Caco-2 (cell line): ENCODE measurements around the gene STRN. TPM values are rescaled to one million over a fixed set of nuclear protein-coding genes. Genes with fewer than 3 reads are reported as not detected.

ENCODE experiments used
- BruUV-seq: library from RNA; stranded (reverse); fragments of 400-500 nt; replicated peaks from 2 replicates; lab custom pipeline; 2021; lab: Mats Ljungman, UMichigan
- CTCF ChIA-PET: fragments of 300-600 bp; sonication (Branson Sonifier 250); formaldehyde crosslinking; loops from one replicate; lab custom pipeline; 2022; ENCODE audit warnings: antibody characterized with exemption; lab: Charles Lee
- POLR2A ChIA-PET: fragments of 300-600 bp; sonication (Branson Sonifier 250); formaldehyde crosslinking; loops from one replicate; lab custom pipeline; 2022; ENCODE audit warnings: antibody characterized with exemption; lab: Charles Lee
- DNase-seq, 2 experiments: peaks; one replicate each; pipeline versions ENCODE4 v3.0.0 to v3.0.0-alpha.2; 2020 to 2022
- H3K27me3 ChIP-seq: replicated peaks from 2 replicates; pipeline ENCODE4 v1.6.0; 2011; ENCODE audit warnings: low read length; ENCODE audit not compliant: control insufficient read depth, insufficient read depth
- H3K36me3 ChIP-seq: 2 replicates; pipeline ENCODE4 v1.5.1; 2011; ENCODE audit warnings: low read length; ENCODE audit not compliant: control insufficient read depth, insufficient read depth
- H3K4me1 ChIP-seq: fragments of 250-450 bp; sonication (Bioruptor Pico); 2 replicates; pipeline ENCODE4 v1.5.1; 2020; ENCODE audit warnings: mild to moderate bottlenecking
- H3K4me3 ChIP-seq: 2 replicates; pipeline ENCODE4 v1.5.1; 2011; ENCODE audit warnings: low read depth, mild to moderate bottlenecking, control low read depth, low read length
- H3K9me3 ChIP-seq: fragments of 250-450 bp; sonication (Bioruptor Pico); 2 replicates; pipeline ENCODE4 v1.5.1; 2020; ENCODE audit warnings: mild to moderate bottlenecking, moderate library complexity
- H3K27ac Mint-ChIP-seq: one replicate; pipeline ENCODE4 v1.8.0; 2022; ENCODE audit warnings: mixed read lengths; ENCODE audit not compliant: unreplicated experiment
- H3K27me3 Mint-ChIP-seq: one replicate; pipeline ENCODE4 v1.8.0; 2022; ENCODE audit warnings: mixed read lengths; ENCODE audit not compliant: insufficient read depth, unreplicated experiment
- H3K36me3 Mint-ChIP-seq: one replicate; pipeline ENCODE4 v1.8.0; 2022; ENCODE audit warnings: mild to moderate bottlenecking, mixed read lengths; ENCODE audit not compliant: insufficient read depth, unreplicated experiment
- H3K4me1 Mint-ChIP-seq: one replicate; pipeline ENCODE4 v1.8.0; 2022; ENCODE audit warnings: low read depth, mixed read lengths; ENCODE audit not compliant: unreplicated experiment
- H3K4me3 Mint-ChIP-seq: one replicate; pipeline ENCODE4 v1.8.0; 2022; ENCODE audit warnings: mild to moderate bottlenecking, moderate library complexity, mixed read lengths; ENCODE audit not compliant: unreplicated experiment
- H3K9me3 Mint-ChIP-seq: one replicate; pipeline ENCODE4 v1.8.0; 2022; ENCODE audit warnings: mixed read lengths; ENCODE audit not compliant: unreplicated experiment
- intact Hi-C: fragments of 100-400 bp; cut with micrococcal nuclease; formaldehyde crosslinking; loops from one replicate; pipeline ENCODE4 v1.10.0; 2022; ENCODE audit not compliant: unreplicated experiment
- total RNA-seq: library from RNA; stranded (reverse); gene quantifications from 2 replicates; pipeline ENCODE4 v1.2.3, GENCODE V29; 2022
- TF ChIP-seq, protein P1 (sequence below), 2 experiments: fragments of 200-600 bp in 1 of 2; IDR thresholded peaks; 1 replicate in 1 of 2; 2 replicates in 1 of 2; pipeline versions ENCODE4 v1.5.1 to v1.8.0; 2011 to 2022; ENCODE audit warnings: antibody characterized with exemption in 1 of 2, control low read depth in 1 of 2, inconsistent platforms in 1 of 2, low read depth in 1 of 2, low read length in 1 of 2, mild to moderate bottlenecking in 1 of 2, moderate library complexity in 1 of 2; ENCODE audit not compliant: insufficient read depth in 1 of 2, severe bottlenecking in 1 of 2, unreplicated experiment in 1 of 2

STRN gene
- total RNA-seq, 1 experiment from 2014 or later, result 36.8 TPM

DNA sequence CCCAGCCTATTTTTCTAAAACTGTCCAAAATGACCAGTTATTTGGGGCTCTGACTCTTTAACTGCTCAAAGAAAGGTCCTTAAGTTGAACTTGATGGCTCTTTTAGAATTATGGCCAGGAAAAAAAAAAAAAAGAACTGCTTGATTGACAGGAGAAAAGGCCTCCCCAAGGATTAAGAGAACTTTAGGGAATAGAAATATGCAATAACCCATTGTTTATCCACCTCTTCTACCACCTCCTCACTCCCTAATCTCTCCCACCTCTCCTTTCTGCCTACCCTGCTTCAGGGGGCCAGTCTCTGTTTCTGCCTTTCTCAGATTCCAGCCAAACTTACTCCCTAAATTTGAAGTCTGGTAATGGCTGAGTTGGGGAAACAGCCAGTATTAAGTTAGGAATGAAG, 5.7 kb upstream of the STRN start:
- CTCF ChIA-PET, result no interaction called here
- Histone ChIP-seq H3K27me3 (no peaks in the 10 kb centered on the region), H3K4me3 (no peak overlapping the region), H3K9me3 (no peaks in the 10 kb centered on the region), H3K4me1 (peaks cover 13% of the 10 kb centered on the region), H3K36me3 (no peaks in the 10 kb centered on the region)
- DNase-seq, result no peak
- H3K27ac Mint-ChIP-seq, result no peak overlapping the region
- H3K9me3 Mint-ChIP-seq, result no peaks in the 10 kb centered on the region
- intact Hi-C loops, result no loop called here
- H3K36me3 Mint-ChIP-seq, result peaks cover 13% of the 10 kb centered on the region
- POLR2A ChIA-PET, result no interaction called here
- no TSS peak for BruUV-seq
- TF ChIP-seq, protein P1, sequence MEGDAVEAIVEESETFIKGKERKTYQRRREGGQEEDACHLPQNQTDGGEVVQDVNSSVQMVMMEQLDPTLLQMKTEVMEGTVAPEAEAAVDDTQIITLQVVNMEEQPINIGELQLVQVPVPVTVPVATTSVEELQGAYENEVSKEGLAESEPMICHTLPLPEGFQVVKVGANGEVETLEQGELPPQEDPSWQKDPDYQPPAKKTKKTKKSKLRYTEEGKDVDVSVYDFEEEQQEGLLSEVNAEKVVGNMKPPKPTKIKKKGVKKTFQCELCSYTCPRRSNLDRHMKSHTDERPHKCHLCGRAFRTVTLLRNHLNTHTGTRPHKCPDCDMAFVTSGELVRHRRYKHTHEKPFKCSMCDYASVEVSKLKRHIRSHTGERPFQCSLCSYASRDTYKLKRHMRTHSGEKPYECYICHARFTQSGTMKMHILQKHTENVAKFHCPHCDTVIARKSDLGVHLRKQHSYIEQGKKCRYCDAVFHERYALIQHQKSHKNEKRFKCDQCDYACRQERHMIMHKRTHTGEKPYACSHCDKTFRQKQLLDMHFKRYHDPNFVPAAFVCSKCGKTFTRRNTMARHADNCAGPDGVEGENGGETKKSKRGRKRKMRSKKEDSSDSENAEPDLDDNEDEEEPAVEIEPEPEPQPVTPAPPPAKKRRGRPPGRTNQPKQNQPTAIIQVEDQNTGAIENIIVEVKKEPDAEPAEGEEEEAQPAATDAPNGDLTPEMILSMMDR (IDR thresholded peaks at IDR 0.05; ENCODE audit: insufficient read depth in 1 of 2, low read depth in 1 of 2, low read length in 1 of 2, severe bottlenecking in 1 of 2, unreplicated experiment in 1 of 2), result no peak
- no peaks in the 10 kb centered on the region for H3K4me1 Mint-ChIP-seq
- no peaks in the 10 kb centered on the region for H3K27me3 Mint-ChIP-seq
- no peak overlapping the region for H3K4me3 Mint-ChIP-seq

GRCh38 chr2:36967236-36967876, 1.0 kb upstream of the STRN start:
- TF ChIP-seq, protein P1 (IDR thresholded peaks at IDR 0.05; ENCODE audit: insufficient read depth in 1 of 2, low read depth in 1 of 2, low read length in 1 of 2, severe bottlenecking in 1 of 2, unreplicated experiment in 1 of 2), result no peak
- Histone ChIP-seq H3K27me3 (no peaks in the 10 kb centered on the region), H3K4me1 (peaks cover 29% of the 10 kb centered on the region), H3K4me3 (peak overlapping the region; percentile 58), H3K9me3 (no peaks in the 10 kb centered on the region), H3K36me3 (no peaks in the 10 kb centered on the region)
- Mint-ChIP-seq H3K27ac (peak overlapping the region; percentile 83), H3K4me3 (peak overlapping the region; percentile 98), H3K36me3 (peaks cover 26% of the 10 kb centered on the region), H3K4me1 (peaks cover 22% of the 10 kb centered on the region), H3K9me3 (no peaks in the 10 kb centered on the region), H3K27me3 (no peaks in the 10 kb centered on the region)
- intact Hi-C loops, result loop anchor here (2.0 to 5.0 kb wide), 3 partner anchors 21 to 115 kb away; partner anchors contain the start of genes GPATCH11 and HEATR5B
- TSS peak; percentile 87 for BruUV-seq
- ChIA-PET POLR2A (interaction anchor here (0.6 to 1.2 kb wide), 4 partner anchors 21 to 1407 kb away, joined by 3 to 18 read pairs (median 4); no protein-coding TSS in a partner anchor), CTCF (no interaction called here)
- DNase-seq, result peak; percentile 57 to 58

- intact Hi-C loops, result loop anchor here (1.0 to 5.0 kb wide), 4 partner anchors 23 to 116 kb away; partner anchors contain the start of genes GPATCH11 and HEATR5B
- peak overlapping the region; percentile 98 for H3K4me3 Mint-ChIP-seq
- TF ChIP-seq, protein P1 (IDR thresholded peaks at IDR 0.05; ENCODE audit: insufficient read depth in 1 of 2, low read depth in 1 of 2, low read length in 1 of 2, severe bottlenecking in 1 of 2, unreplicated experiment in 1 of 2), result no peak
- no peaks in the 10 kb centered on the region for H3K9me3 ChIP-seq
- H3K4me3 ChIP-seq, result peak overlapping the region; percentile 91
- peak; percentile 67 to 75 for DNase-seq
- no TSS peak for BruUV-seq
- CTCF ChIA-PET, result no interaction called here
- peak overlapping the region; percentile 82 for H3K27ac Mint-ChIP-seq
- peaks cover 36% of the 10 kb centered on the region for H3K4me1 ChIP-seq
- H3K4me1 Mint-ChIP-seq, result peaks cover 33% of the 10 kb centered on the region
- H3K36me3 ChIP-seq, result no peaks in the 10 kb centered on the region
- H3K27me3 ChIP-seq, result no peaks in the 10 kb centered on the region
- H3K9me3 Mint-ChIP-seq, result no peaks in the 10 kb centered on the region
- H3K36me3 Mint-ChIP-seq, result peaks cover 31% of the 10 kb centered on the region
- H3K27me3 Mint-ChIP-seq, result no peaks in the 10 kb centered on the region
- POLR2A ChIA-PET, result no interaction called here
Measured at GRCh38 chr2:36965751-36966369, 476 bp downstream of the STRN start.
